Measurements from ENCODE around the gene DAGLB.
"Not testable (repeated sequence)": the region's sequence is repeated elsewhere in the genome, so short reads cannot be mapped to it uniquely, and the experiment has no call there.

Gene DAGLB

GRCh38 chr7:6447581-6448199, at the start of gene DAGLB:
TSS of gene DAGLB (minus strand) at chr7:6447954. CDS start at chr7:6447842, 112 bp downstream.
- H3K4me3 ChIP-seq (ENCODE audit: low read depth, low read length) = peak within 1 kb of the TSS; percentile 93

- H3K4me3 ChIP-seq (ENCODE audit: low read depth, low read length) = no peak overlapping the region
Measured at GRCh38 chr7:6497637-6497905, 49.8 kb upstream of the DAGLB start.

- no peak overlapping the region for H3K4me3 ChIP-seq (ENCODE audit: low read depth, low read length)
Measured at GRCh38 chr7:6496842-6497636, 49.3 kb upstream of the DAGLB start.

- no peak overlapping the region for H3K4me3 ChIP-seq (ENCODE audit: low read depth, low read length)
Measured at GRCh38 chr7:6495597-6496262, 48.0 kb upstream of the DAGLB start.

- H3K4me3 ChIP-seq (ENCODE audit: low read depth, low read length) = no peak overlapping the region
Measured at GRCh38 chr7:6494365-6494764, 46.6 kb upstream of the DAGLB start.

GRCh38 chr7:6491194-6491593, 43.4 kb upstream of the DAGLB start:
- H3K4me3 ChIP-seq (ENCODE audit: low read depth, low read length) = no peak overlapping the region

- H3K4me3 ChIP-seq (ENCODE audit: low read depth, low read length) = no peak overlapping the region
Measured at GRCh38 chr7:6489612-6490011, 41.9 kb upstream of the DAGLB start.

GRCh38 chr7:6487184-6487545, 39.4 kb upstream of the DAGLB start:
- no peak overlapping the region for H3K4me3 ChIP-seq (ENCODE audit: low read depth, low read length)

GRCh38 chr7:6486438-6487183, 38.9 kb upstream of the DAGLB start:
- H3K4me3 ChIP-seq (ENCODE audit: low read depth, low read length) = no peak overlapping the region

GRCh38 chr7:6482743-6483119, 35.0 kb upstream of the DAGLB start:
- peak overlapping the region; percentile 84 for H3K4me3 ChIP-seq (ENCODE audit: low read depth, low read length)

GRCh38 chr7:6482307-6482706, 34.6 kb upstream of the DAGLB start:
- H3K4me3 ChIP-seq (ENCODE audit: low read depth, low read length) = no peak overlapping the region

- H3K4me3 ChIP-seq (ENCODE audit: low read depth, low read length) = no peak overlapping the region
Measured at GRCh38 chr7:6481445-6481844, 33.7 kb upstream of the DAGLB start.

- H3K4me3 ChIP-seq (ENCODE audit: low read depth, low read length) = no peak overlapping the region
Measured at GRCh38 chr7:6480323-6480660, 32.5 kb upstream of the DAGLB start.

- H3K4me3 ChIP-seq (ENCODE audit: low read depth, low read length) = no peak overlapping the region
Measured at GRCh38 chr7:6479067-6479466, 31.3 kb upstream of the DAGLB start.

- H3K4me3 ChIP-seq (ENCODE audit: low read depth, low read length) = no peak overlapping the region
Measured at GRCh38 chr7:6478186-6478585, 30.4 kb upstream of the DAGLB start.

GRCh38 chr7:6477318-6477660, 29.5 kb upstream of the DAGLB start:
- no peak overlapping the region for H3K4me3 ChIP-seq (ENCODE audit: low read depth, low read length)

GRCh38 chr7:6476596-6477317, 29.0 kb upstream of the DAGLB start:
- H3K4me3 ChIP-seq (ENCODE audit: low read depth, low read length) = no peak overlapping the region

- H3K4me3 ChIP-seq (ENCODE audit: low read depth, low read length) = no peak overlapping the region
Measured at GRCh38 chr7:6475433-6476186, 27.9 kb upstream of the DAGLB start.

GRCh38 chr7:6465862-6466261, 18.1 kb upstream of the DAGLB start:
- no peak overlapping the region for H3K4me3 ChIP-seq (ENCODE audit: low read depth, low read length)

GRCh38 chr7:6463609-6464008, 15.9 kb upstream of the DAGLB start:
- not testable (repeated sequence) for H3K4me3 ChIP-seq (ENCODE audit: low read depth, low read length)
